Raji (cell line): ENCODE data around the gene TNFRSF8.

ENCODE experiments used
- POLR2A ChIP-seq: IDR thresholded peaks from 2 replicates; pipeline ENCODE4 v1.6.1; 2011; ENCODE audit warnings: low read depth, low read length, control low read depth; ENCODE audit not compliant: insufficient read depth

TNFRSF8 gene

GRCh38 chr1:12173041-12173509 is 110.0 kb downstream of the TNFRSF8 start:
- TF ChIP-seq POLR2A = no peak

GRCh38 chr1:12173631-12174121 is 110.6 kb downstream of the TNFRSF8 start:
- no peak for TF ChIP-seq POLR2A

GRCh38 chr1:12174924-12175810 is 112.1 kb downstream of the TNFRSF8 start:
- no peak for TF ChIP-seq POLR2A

GRCh38 chr1:12176298-12177118 is 113.4 kb downstream of the TNFRSF8 start:
- TF ChIP-seq POLR2A = no peak

GRCh38 chr1:12177156-12177998 is 114.3 kb downstream of the TNFRSF8 start:
- no peak for TF ChIP-seq POLR2A

- no peak for TF ChIP-seq POLR2A
Observed at GRCh38 chr1:12177999-12178441, 114.9 kb downstream of the TNFRSF8 start.

- no peak for TF ChIP-seq POLR2A
Observed at GRCh38 chr1:12178511-12178910, 115.4 kb downstream of the TNFRSF8 start.

- no peak for TF ChIP-seq POLR2A
Observed at GRCh38 chr1:12179111-12179519, 116.0 kb downstream of the TNFRSF8 start.

GRCh38 chr1:12179676-12180075 is 116.6 kb downstream of the TNFRSF8 start:
- TF ChIP-seq POLR2A = no peak

GRCh38 chr1:12180315-12180714 is 117.2 kb downstream of the TNFRSF8 start:
- no peak for TF ChIP-seq POLR2A

- no peak for TF ChIP-seq POLR2A
Observed at GRCh38 chr1:12180903-12181302, 117.8 kb downstream of the TNFRSF8 start.

- no peak for TF ChIP-seq POLR2A
Observed at GRCh38 chr1:12181568-12181967, 118.5 kb downstream of the TNFRSF8 start.

- no peak for TF ChIP-seq POLR2A
Observed at GRCh38 chr1:12182410-12182984, 119.4 kb downstream of the TNFRSF8 start.

- TF ChIP-seq POLR2A = no peak
Observed at GRCh38 chr1:12183095-12183794, 120.1 kb downstream of the TNFRSF8 start.
